WI38 (cell line): ENCODE results near the gene FKBP4.

Experiments used
- H3K4me3 ChIP-seq: 2 replicates; pipeline ENCODE4 v1.5.1; 2011; ENCODE audit warnings: low read depth, mild to moderate bottlenecking, control low read depth, low read length
- CTCF ChIP-seq: IDR thresholded peaks from 2 replicates; pipeline ENCODE4 v1.5.1; 2012; ENCODE audit warnings: low read depth, mild to moderate bottlenecking, control low read depth, low read length

The FKBP4 gene, protein sequence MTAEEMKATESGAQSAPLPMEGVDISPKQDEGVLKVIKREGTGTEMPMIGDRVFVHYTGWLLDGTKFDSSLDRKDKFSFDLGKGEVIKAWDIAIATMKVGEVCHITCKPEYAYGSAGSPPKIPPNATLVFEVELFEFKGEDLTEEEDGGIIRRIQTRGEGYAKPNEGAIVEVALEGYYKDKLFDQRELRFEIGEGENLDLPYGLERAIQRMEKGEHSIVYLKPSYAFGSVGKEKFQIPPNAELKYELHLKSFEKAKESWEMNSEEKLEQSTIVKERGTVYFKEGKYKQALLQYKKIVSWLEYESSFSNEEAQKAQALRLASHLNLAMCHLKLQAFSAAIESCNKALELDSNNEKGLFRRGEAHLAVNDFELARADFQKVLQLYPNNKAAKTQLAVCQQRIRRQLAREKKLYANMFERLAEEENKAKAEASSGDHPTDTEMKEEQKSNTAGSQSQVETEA

GRCh38 chr12:2794736-2795289, at the start of gene FKBP4:
FKBP4 (plus strand) TSS chr12:2794970; CDS start chr12:2795140, 170 bp downstream.
- H3K4me3 ChIP-seq, result peak within 1 kb of the TSS; percentile 75
- no peak for TF ChIP-seq CTCF

GRCh38 chr12:2745655-2746054, 49.1 kb upstream of the FKBP4 start:
- TF ChIP-seq CTCF, result no peak
- H3K4me3 ChIP-seq, result no peak overlapping the region

DNA sequence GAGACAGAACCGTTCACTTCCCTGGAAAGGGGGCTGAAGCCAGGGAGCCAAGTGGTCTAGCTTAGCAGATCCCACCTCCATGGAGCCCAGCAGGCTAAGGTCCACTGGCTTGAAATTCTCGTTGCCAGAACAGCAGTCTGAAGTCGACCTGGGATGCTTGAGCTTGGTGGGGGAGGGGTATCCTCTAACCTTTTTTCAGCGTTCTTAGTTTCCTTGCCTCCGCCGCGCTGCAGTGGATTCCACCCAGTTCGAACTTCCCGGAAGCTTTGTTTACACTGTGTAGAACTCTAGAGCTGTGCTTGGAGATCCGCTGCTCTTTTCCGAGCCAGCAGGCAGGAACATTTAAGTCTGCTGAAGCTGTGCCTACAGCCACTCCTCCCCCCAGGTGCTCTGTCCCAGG, 45.2 kb upstream of the FKBP4 start:
- H3K4me3 ChIP-seq, result no peak overlapping the region
- TF ChIP-seq CTCF, result no peak

- H3K4me3 ChIP-seq, result no peak overlapping the region
- no peak for TF ChIP-seq CTCF
Observed at GRCh38 chr12:2750185-2750584, 44.6 kb upstream of the FKBP4 start.

DNA sequence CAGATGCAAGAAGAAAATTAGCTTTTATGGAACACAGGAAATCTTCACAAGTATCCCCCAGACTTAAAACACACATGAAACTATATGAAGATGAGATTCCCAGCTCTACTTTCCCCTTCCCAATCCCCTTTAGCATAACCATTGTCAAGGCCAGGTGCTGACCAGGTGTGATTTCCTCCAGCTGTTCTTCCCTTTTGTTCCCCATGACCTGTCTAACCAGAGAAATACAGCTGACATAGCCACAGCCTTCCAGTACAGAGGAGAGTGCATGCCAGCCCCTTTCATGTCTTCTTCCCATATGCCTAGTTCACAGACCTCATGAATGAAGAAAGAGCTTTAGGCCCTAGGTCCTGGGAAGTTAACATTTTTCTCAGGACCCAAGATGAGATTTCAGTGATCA, 43.5 kb upstream of the FKBP4 start:
- TF ChIP-seq CTCF, result no peak
- no peak overlapping the region for H3K4me3 ChIP-seq

DNA sequence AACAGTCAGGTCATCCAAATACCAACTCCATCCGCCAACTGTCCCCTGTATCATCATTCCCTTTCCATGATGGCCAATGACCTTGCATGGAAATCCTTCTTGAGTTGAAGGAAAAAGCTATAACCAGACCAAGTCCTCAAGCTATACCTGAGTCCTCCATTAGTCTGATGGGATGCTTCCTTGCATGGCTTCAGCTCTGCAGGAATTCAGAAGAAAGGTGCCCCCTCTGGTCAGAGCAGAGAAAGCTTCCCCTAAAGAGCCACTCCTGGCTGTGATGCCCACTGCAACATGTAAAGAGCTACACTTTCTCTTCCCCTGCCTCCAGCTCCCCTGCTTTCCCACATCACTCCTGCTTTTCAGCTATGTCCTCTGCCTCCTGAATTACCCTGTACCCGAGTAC, 43.1 kb upstream of the FKBP4 start:
- no peak overlapping the region for H3K4me3 ChIP-seq

More for the DNA sequence above, 43.1 kb upstream of the FKBP4 start:
- no peak for TF ChIP-seq CTCF
